GM12878 (cell line): ENCODE measurements around the gene RAD51B. TPM values are rescaled to one million over a fixed set of nuclear protein-coding genes. Genes with fewer than 3 reads are reported as not detected.

Experiments used
- ATAC-seq: fragments of 200-7000 bp; cut with Tn5 transposase; 3 replicates; pipeline ENCODE4 v1.9.1; 2020; ENCODE audit warnings: mild to moderate bottlenecking, moderate library complexity
- BruUV-seq: library from RNA; stranded (reverse); fragments of 400-500 nt; replicated peaks from 2 replicates; lab custom pipeline; 2021; lab: Mats Ljungman, UMichigan
- CTCF ChIA-PET: fragments of 300-600 bp; sonication (Branson Sonifier 250); formaldehyde crosslinking; extraction: SDS; loops from one replicate; lab custom pipeline; 2021; ENCODE audit warnings: inconsistent platforms; lab: Yijun Ruan, JAX
- POLR2A ChIA-PET: fragments of 350-600 bp; formaldehyde crosslinking; extraction: SDS; loops from one replicate; lab custom pipeline; 2021; ENCODE audit warnings: inconsistent platforms; lab: Charles Lee
- RAD21 ChIA-PET: fragments of 300-600 bp; sonication (Branson Sonifier 250); formaldehyde crosslinking; loops from one replicate; lab custom pipeline; 2023; ENCODE audit warnings: antibody characterized with exemption; ENCODE audit not compliant: unreplicated experiment; lab: Charles Lee
- SMC1A ChIA-PET: fragments of 300-600 bp; sonication (Branson Sonifier 250); formaldehyde crosslinking; loops from one replicate; lab custom pipeline; 2023; ENCODE audit not compliant: unreplicated experiment, uncharacterized antibody; lab: Charles Lee
- DNase-seq: peaks from one replicate; pipeline ENCODE4 v3.0.0-alpha.2; 2011; ENCODE audit warnings: low read depth, low spot score
- FAIRE-seq: peaks from 3 replicates; lab custom pipeline; 2011; peaks lifted over from hg19 to GRCh38; lab: Jason Lieb, UNC
- H2AFZ ChIP-seq: 2 replicates; pipeline ENCODE4 v1.6.0; 2011; ENCODE audit warnings: low read depth, low read length, control low read depth; ENCODE audit not compliant: control insufficient read depth
- H3K27ac ChIP-seq: 2 replicates; pipeline ENCODE4 v1.5.1; 2011; ENCODE audit warnings: control low read depth; ENCODE audit not compliant: control insufficient read depth, insufficient read depth
- H3K27me3 ChIP-seq, 2 experiments: replicated peaks in 1 of 2; 2 replicates each; pipeline versions ENCODE4 v1.6.0 to v1.6.1; 2011; ENCODE audit warnings: low read length in 1 of 2; ENCODE audit not compliant: control insufficient read depth in 2 of 2, insufficient read depth in 2 of 2
- H3K36me3 ChIP-seq, 2 experiments: 2 replicates each; pipeline ENCODE4 v1.5.1; 2011; ENCODE audit warnings: low read length in 1 of 2; ENCODE audit not compliant: control insufficient read depth in 2 of 2, insufficient read depth in 2 of 2
- H3K4me1 ChIP-seq: 2 replicates; pipeline ENCODE4 v1.6.1; 2011; ENCODE audit warnings: mild to moderate bottlenecking, low read length, moderate library complexity, mixed read lengths; ENCODE audit not compliant: control insufficient read depth, insufficient read depth
- H3K4me2 ChIP-seq: 2 replicates; pipeline ENCODE4 v1.6.0; 2011; ENCODE audit warnings: control low read depth; ENCODE audit not compliant: control insufficient read depth, insufficient read depth
- H3K4me3 ChIP-seq: fragments of 200-600 bp; sonication (generic); 2 replicates; pipeline ENCODE4 v1.5.1; 2016
- H3K79me2 ChIP-seq: 2 replicates; pipeline ENCODE4 v1.6.0; 2011; ENCODE audit warnings: low read length; ENCODE audit not compliant: control insufficient read depth, insufficient read depth
- H3K9ac ChIP-seq: 2 replicates; pipeline ENCODE4 v1.8.0; 2011; ENCODE audit warnings: low read length, control low read depth, mixed read lengths; ENCODE audit not compliant: control insufficient read depth, insufficient read depth
- H3K9me3 ChIP-seq: replicated peaks from 3 replicates; pipeline ENCODE4 v1.5.1; 2011; ENCODE audit warnings: mild to moderate bottlenecking, low read length; ENCODE audit not compliant: control insufficient read depth, insufficient read depth
- H4K20me1 ChIP-seq: 2 replicates; pipeline ENCODE4 v1.6.0; 2011; ENCODE audit not compliant: control insufficient read depth, insufficient read depth
- CBX3 ChIP-seq: fragments of 200-600 bp; sonication (generic); IDR thresholded peaks from 2 replicates; pipeline ENCODE4 v1.6.1; 2016; ENCODE audit warnings: low read depth, borderline replicate concordance
- CREB1 ChIP-seq: IDR thresholded peaks from 2 replicates; pipeline ENCODE4 v1.6.1; 2012; ENCODE audit warnings: low read depth, mild to moderate bottlenecking, inconsistent platforms
- DPF2 ChIP-seq: fragments of 450-650 bp; IDR thresholded peaks from 2 replicates; pipeline ENCODE4 v1.6.1; 2017; ENCODE audit warnings: mild to moderate bottlenecking
- EZH2 ChIP-seq: IDR thresholded peaks from 2 replicates; pipeline ENCODE4 v1.6.1; 2012; ENCODE audit warnings: low read depth, mild to moderate bottlenecking, control low read depth, inconsistent platforms, low read length, borderline replicate concordance; ENCODE audit not compliant: control insufficient read depth
- FOXK2 ChIP-seq: fragments of 450-650 bp; IDR thresholded peaks from 2 replicates; pipeline ENCODE4 v1.6.1; 2017; ENCODE audit warnings: mild to moderate bottlenecking, moderate library complexity
- MXI1 ChIP-seq: fragments of 150-350 bp; IDR thresholded peaks from 2 replicates; pipeline ENCODE4 v1.6.1; 2011; ENCODE audit warnings: low read depth, mild to moderate bottlenecking, inconsistent platforms, low read length, improper control_type of control experiment
- PML ChIP-seq: IDR thresholded peaks from 2 replicates; pipeline ENCODE4 v1.6.1; 2012; ENCODE audit warnings: low read length, inconsistent platforms
- POU2F2 ChIP-seq: IDR thresholded peaks from 3 replicates; pipeline ENCODE4 v1.6.1; 2011; ENCODE audit warnings: low read depth, mild to moderate bottlenecking, low read length, borderline replicate concordance
- SREBF1 ChIP-seq: IDR thresholded peaks from 2 replicates; pipeline ENCODE4 v1.6.1; 2012; ENCODE audit warnings: mild to moderate bottlenecking, low read length
- WGBS: methylation state at CpG from one replicate; pipeline ENCODE4 v1.1.6; 2016; ENCODE audit warnings: low lambda C conversion rate; ENCODE audit not compliant: insufficient replicate concordance, insufficient coverage; ENCODE audit errors: missing lambda C conversion rate; 5-methylcytosine and 5-hydroxymethylcytosine counted together
- in situ Hi-C: fragments of 300-500 bp; cut with MboI; formaldehyde crosslinking; loops from 9 replicates; pipeline ENCODE4 v1.14.3; 2018; ENCODE audit warnings: mixed read lengths
- intact Hi-C: fragments of 100-400 bp; cut with micrococcal nuclease; formaldehyde crosslinking; loops from one replicate; pipeline ENCODE4 v1.14.2; 2022; ENCODE audit not compliant: unreplicated experiment
- polyA plus RNA-seq, 11 experiments: library from polyadenylated mRNA; depleted of rRNA in 4 of 11; unstranded in 6 of 11; stranded (reverse) in 5 of 11; fragments of >200 nt; fragmentation: Nextera tagmentation in 4 of 11; fragmentation: Illumina TruSeq in 1 of 11; extraction: Ambion mirVana in 4 of 11; extraction: Trizol in 1 of 11; gene quantifications; 1 replicate in 1 of 11; 2 replicates in 10 of 11; pipeline versions ENCODE4 v1.2.1 to v1.2.3, GENCODE V29; 2011 to 2016; ENCODE audit warnings: inconsistent platforms in 2 of 11, missing spikeins in 2 of 11, low read depth in 1 of 11
- total RNA-seq, 4 experiments: library from RNA; depleted of rRNA in 3 of 4; stranded (reverse); fragments of >200 nt in 3 of 4; fragmentation: Illumina TruSeq in 1 of 4; extraction: Trizol in 1 of 4; gene quantifications; 2 replicates each; pipeline versions ENCODE4 v1.2.1 to v1.2.3, GENCODE V29; 2013 to 2021
- TF ChIP-seq, protein P1 (sequence below): IDR thresholded peaks from 2 replicates; pipeline ENCODE4 v1.6.1; 2012; ENCODE audit warnings: low read depth, low read length, improper control_type of control experiment
- TF ChIP-seq, protein P2 (sequence below): IDR thresholded peaks from 2 replicates; pipeline ENCODE4 v1.6.1; 2012; ENCODE audit warnings: improper control_type of control experiment, low read depth, low read length; ENCODE audit not compliant: insufficient replicate concordance
- TF ChIP-seq, protein P3 (sequence below): fragments of 450-650 bp; IDR thresholded peaks from 2 replicates; pipeline ENCODE4 v1.6.1; 2017; ENCODE audit warnings: mild to moderate bottlenecking, moderate library complexity

Gene RAD51B
- total and polyA plus RNA-seq, 10 of the 15 experiments (the other 5 are each of a cell fraction or from before 2014, with no cell fraction given): 9.8 to 26.8 (median 21.3) TPM

DNA sequence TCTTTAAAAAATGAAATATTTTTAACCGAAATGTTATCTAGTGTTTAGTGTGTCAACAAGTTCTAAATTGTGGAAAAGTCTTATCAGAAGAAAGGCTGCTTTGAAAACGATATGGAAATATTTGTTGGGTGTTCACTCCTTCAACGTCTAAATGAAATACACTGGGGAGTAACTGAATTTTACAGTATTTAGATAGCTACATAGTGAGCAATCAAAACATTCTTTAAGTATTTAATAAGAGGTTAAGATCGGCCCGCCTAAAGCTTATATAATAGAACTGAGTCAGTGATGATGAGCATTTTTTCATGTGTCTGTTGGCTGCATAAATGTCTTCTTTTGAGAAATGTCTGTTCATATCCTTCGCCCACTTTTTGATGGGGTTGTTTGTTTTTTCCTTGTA, 228.3 kb downstream of the RAD51B start:
- Histone ChIP-seq H3K4me2 (no peak overlapping the region), H3K36me3 (no peaks in the 10 kb centered on the region), H3K9me3 (no peaks in the 10 kb centered on the region), H4K20me1 (no peaks in the 10 kb centered on the region), H3K79me2 (no peaks in the 10 kb centered on the region), H3K27ac (no peak overlapping the region), H3K9ac (no peak overlapping the region), H3K4me1 (no peaks in the 10 kb centered on the region), H3K4me3 (no peak overlapping the region), H2AFZ (no peak overlapping the region), H3K27me3 (no peaks in the 10 kb centered on the region)
- FAIRE-seq (no peak), ATAC-seq (no peak), DNase-seq (no peak)
- ChIA-PET SMC1A (interaction anchor here (0.9 to 2.2 kb wide), 3 partner anchors 9 to 80 kb away, joined by 3 to 7 read pairs (median 5); no protein-coding TSS in a partner anchor), POLR2A (no interaction called here), RAD21 (no interaction called here), CTCF (interaction anchor here (1.4 kb wide), 1 partner anchor 30 kb away, joined by 3 read pairs; no protein-coding TSS in a partner anchor)
- in situ Hi-C loops (no loop called here), intact Hi-C loops (no loop called here)
- no TSS peak for BruUV-seq
- WGBS: 93% methylated on average over 6 of the region's 6 CpGs
- TF ChIP-seq, protein P1, sequence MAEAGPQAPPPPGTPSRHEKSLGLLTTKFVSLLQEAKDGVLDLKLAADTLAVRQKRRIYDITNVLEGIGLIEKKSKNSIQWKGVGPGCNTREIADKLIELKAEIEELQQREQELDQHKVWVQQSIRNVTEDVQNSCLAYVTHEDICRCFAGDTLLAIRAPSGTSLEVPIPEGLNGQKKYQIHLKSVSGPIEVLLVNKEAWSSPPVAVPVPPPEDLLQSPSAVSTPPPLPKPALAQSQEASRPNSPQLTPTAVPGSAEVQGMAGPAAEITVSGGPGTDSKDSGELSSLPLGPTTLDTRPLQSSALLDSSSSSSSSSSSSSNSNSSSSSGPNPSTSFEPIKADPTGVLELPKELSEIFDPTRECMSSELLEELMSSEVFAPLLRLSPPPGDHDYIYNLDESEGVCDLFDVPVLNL: no peak
- TF ChIP-seq, protein P2, sequence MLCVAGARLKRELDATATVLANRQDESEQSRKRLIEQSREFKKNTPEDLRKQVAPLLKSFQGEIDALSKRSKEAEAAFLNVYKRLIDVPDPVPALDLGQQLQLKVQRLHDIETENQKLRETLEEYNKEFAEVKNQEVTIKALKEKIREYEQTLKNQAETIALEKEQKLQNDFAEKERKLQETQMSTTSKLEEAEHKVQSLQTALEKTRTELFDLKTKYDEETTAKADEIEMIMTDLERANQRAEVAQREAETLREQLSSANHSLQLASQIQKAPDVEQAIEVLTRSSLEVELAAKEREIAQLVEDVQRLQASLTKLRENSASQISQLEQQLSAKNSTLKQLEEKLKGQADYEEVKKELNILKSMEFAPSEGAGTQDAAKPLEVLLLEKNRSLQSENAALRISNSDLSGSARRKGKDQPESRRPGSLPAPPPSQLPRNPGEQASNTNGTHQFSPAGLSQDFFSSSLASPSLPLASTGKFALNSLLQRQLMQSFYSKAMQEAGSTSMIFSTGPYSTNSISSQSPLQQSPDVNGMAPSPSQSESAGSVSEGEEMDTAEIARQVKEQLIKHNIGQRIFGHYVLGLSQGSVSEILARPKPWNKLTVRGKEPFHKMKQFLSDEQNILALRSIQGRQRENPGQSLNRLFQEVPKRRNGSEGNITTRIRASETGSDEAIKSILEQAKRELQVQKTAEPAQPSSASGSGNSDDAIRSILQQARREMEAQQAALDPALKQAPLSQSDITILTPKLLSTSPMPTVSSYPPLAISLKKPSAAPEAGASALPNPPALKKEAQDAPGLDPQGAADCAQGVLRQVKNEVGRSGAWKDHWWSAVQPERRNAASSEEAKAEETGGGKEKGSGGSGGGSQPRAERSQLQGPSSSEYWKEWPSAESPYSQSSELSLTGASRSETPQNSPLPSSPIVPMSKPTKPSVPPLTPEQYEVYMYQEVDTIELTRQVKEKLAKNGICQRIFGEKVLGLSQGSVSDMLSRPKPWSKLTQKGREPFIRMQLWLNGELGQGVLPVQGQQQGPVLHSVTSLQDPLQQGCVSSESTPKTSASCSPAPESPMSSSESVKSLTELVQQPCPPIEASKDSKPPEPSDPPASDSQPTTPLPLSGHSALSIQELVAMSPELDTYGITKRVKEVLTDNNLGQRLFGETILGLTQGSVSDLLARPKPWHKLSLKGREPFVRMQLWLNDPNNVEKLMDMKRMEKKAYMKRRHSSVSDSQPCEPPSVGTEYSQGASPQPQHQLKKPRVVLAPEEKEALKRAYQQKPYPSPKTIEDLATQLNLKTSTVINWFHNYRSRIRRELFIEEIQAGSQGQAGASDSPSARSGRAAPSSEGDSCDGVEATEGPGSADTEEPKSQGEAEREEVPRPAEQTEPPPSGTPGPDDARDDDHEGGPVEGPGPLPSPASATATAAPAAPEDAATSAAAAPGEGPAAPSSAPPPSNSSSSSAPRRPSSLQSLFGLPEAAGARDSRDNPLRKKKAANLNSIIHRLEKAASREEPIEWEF: no peak
- TF ChIP-seq EZH2 (no peak), FOXK2 (no peak), CBX3 (no peak), DPF2 (no peak), PML (no peak), SREBF1 (no peak), MXI1 (no peak), POU2F2 (no peak), CREB1 (no peak)
- TF ChIP-seq, protein P3, sequence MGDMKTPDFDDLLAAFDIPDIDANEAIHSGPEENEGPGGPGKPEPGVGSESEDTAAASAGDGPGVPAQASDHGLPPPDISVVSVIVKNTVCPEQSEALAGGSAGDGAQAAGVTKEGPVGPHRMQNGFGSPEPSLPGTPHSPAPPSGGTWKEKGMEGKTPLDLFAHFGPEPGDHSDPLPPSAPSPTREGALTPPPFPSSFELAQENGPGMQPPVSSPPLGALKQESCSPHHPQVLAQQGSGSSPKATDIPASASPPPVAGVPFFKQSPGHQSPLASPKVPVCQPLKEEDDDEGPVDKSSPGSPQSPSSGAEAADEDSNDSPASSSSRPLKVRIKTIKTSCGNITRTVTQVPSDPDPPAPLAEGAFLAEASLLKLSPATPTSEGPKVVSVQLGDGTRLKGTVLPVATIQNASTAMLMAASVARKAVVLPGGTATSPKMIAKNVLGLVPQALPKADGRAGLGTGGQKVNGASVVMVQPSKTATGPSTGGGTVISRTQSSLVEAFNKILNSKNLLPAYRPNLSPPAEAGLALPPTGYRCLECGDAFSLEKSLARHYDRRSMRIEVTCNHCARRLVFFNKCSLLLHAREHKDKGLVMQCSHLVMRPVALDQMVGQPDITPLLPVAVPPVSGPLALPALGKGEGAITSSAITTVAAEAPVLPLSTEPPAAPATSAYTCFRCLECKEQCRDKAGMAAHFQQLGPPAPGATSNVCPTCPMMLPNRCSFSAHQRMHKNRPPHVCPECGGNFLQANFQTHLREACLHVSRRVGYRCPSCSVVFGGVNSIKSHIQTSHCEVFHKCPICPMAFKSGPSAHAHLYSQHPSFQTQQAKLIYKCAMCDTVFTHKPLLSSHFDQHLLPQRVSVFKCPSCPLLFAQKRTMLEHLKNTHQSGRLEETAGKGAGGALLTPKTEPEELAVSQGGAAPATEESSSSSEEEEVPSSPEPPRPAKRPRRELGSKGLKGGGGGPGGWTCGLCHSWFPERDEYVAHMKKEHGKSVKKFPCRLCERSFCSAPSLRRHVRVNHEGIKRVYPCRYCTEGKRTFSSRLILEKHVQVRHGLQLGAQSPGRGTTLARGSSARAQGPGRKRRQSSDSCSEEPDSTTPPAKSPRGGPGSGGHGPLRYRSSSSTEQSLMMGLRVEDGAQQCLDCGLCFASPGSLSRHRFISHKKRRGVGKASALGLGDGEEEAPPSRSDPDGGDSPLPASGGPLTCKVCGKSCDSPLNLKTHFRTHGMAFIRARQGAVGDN: no peak
